ENCODE measurements around the gene FAM200A.

The FAM200A gene

GRCh38 chr7:99514050-99514449, 37.9 kb downstream of the FAM200A start:
- H4K20me1 ChIP-seq (ENCODE audit: insufficient read depth, low read length, poor library complexity, severe bottlenecking) = no peaks in the 10 kb centered on the region
- peaks cover 40% of the 10 kb centered on the region; the same call in 1 of the 2 replicates for H3K36me3 ChIP-seq (ENCODE audit: insufficient read depth, low read length)
- H3K9ac ChIP-seq (ENCODE audit: low read depth, low read length, poor library complexity, severe bottlenecking) = no peak overlapping the region
- no peaks in the 10 kb centered on the region for H3F3A ChIP-seq (ENCODE audit: low read depth)
- H3K4me1 ChIP-seq (ENCODE audit: insufficient read depth, low read length, poor library complexity, severe bottlenecking) = peaks cover 8% of the 10 kb centered on the region
- no peaks in the 10 kb centered on the region for H3K9me2 ChIP-seq (replicated peaks; ENCODE audit: low read depth, low read length)
- H2AFZ ChIP-seq (ENCODE audit: low read length) = no peak overlapping the region
- H3K79me2 ChIP-seq (ENCODE audit: insufficient read depth, low read length) = peaks cover 36% of the 10 kb centered on the region; the same call in 1 of the 2 replicates
- no peak overlapping the region for H3K4me2 ChIP-seq (ENCODE audit: low read depth, low read length, poor library complexity, severe bottlenecking)
- no peak for TF ChIP-seq CTCF (conservative IDR thresholded peaks at IDR 0.05; ENCODE audit: low read length)
- TF ChIP-seq EZH2phosphoT487 (IDR thresholded peaks at IDR 0.05; ENCODE audit: borderline replicate concordance) = no peak
- no peaks in the 10 kb centered on the region for H3K27me3 ChIP-seq (ENCODE audit: insufficient read depth, low read length, poor library complexity, severe bottlenecking)
- no peaks in the 10 kb centered on the region for H3K9me3 ChIP-seq (ENCODE audit: insufficient read depth, low read depth, low read length)
- no peak overlapping the region for H3K4me3 ChIP-seq (ENCODE audit: low read length, poor library complexity, severe bottlenecking)

DNA sequence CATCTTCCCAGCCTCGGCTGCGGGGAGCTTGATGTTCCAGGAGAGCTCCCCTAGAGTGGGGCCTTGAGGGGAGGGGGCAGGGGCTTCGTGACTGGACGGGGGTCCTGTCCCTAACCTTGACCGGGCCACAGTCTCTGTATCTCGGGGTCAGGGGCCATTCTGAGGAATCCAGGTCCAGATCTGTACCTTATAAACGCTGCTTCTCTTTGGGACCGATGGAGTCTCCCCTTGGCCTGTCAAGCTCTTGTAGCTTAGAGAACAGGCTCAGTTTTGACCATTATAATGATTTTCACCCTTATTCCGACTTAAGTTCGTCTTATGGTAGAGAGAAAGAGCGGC, 46.6 kb downstream of the FAM200A start:
- Histone ChIP-seq H3K4me2 (ENCODE audit: low read depth, low read length, poor library complexity, severe bottlenecking) (peak overlapping the region; percentile 94), H3K27me3 (ENCODE audit: insufficient read depth, low read length, poor library complexity, severe bottlenecking) (no peaks in the 10 kb centered on the region), H3F3A (ENCODE audit: low read depth) (no peaks in the 10 kb centered on the region), H3K4me3 (ENCODE audit: low read length, poor library complexity, severe bottlenecking) (peak overlapping the region; percentile 84), H4K20me1 (ENCODE audit: insufficient read depth, low read length, poor library complexity, severe bottlenecking) (peaks cover 13% of the 10 kb centered on the region), H3K79me2 (ENCODE audit: insufficient read depth, low read length) (peaks cover 51% of the 10 kb centered on the region), H3K9me3 (ENCODE audit: insufficient read depth, low read depth, low read length) (no peaks in the 10 kb centered on the region), H2AFZ (ENCODE audit: low read length) (peak overlapping the region; percentile 85; the same call in 1 of the 2 replicates), H3K36me3 (ENCODE audit: insufficient read depth, low read length) (no peaks in the 10 kb centered on the region), H3K4me1 (ENCODE audit: insufficient read depth, low read length, poor library complexity, severe bottlenecking) (peaks cover 18% of the 10 kb centered on the region), H3K9me2 (replicated peaks; ENCODE audit: low read depth, low read length) (no peaks in the 10 kb centered on the region), H3K9ac (ENCODE audit: low read depth, low read length, poor library complexity, severe bottlenecking) (peak overlapping the region; percentile 87)
- no peak for TF ChIP-seq CTCF (conservative IDR thresholded peaks at IDR 0.05; ENCODE audit: low read length)
- no peak for TF ChIP-seq EZH2phosphoT487 (IDR thresholded peaks at IDR 0.05; ENCODE audit: borderline replicate concordance)

DNA sequence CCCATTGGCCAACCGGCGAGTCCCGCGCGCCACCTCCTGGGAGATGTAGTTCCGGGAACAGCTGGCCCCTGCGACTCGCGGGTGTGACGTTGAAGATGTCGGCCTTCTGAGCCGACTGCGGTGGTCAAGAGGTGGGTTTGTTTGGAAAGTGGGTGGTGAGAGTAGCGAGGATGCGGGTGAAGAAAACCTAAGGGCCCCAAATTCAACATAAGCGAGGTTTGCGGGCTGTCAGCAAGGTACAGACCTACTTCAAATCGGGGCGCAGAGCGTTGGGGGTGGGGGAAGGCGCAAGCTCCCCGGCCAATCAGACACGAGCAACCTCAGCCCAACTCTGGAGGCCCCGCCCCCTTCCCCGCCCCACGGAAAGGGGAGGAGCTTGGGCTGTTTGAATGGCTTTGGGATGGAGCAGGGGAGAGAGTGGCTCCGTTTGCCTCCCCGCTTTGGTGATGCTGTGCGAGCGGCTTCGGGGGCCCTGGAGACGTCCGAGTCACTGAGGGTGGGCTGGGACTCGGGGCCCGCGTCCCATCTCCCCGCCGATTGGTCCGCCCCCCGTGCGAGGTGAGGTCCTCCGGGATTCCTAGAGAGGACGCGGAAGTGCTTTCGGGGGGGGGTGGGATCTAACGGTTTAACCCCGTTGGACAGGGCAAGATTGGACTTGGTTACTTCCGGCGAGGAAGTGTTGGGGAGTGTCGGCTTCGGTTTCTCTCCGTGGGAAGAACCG, 47.2 kb downstream of the FAM200A start, which contains the start of gene ZKSCAN5:
ZKSCAN5 (plus strand) TSS at position 60 of the 721 bp plus-strand sequence. CDS start 1,383 bp downstream, outside the sequence.
- peaks cover 13% of the 10 kb centered on the region for H4K20me1 ChIP-seq (ENCODE audit: insufficient read depth, low read length, poor library complexity, severe bottlenecking)

More for the DNA sequence above, 47.2 kb downstream of the FAM200A start, which contains the start of gene ZKSCAN5:
- Histone ChIP-seq H3F3A (ENCODE audit: low read depth) (no peaks in the 10 kb centered on the region), H3K9me3 (ENCODE audit: insufficient read depth, low read depth, low read length) (no peaks in the 10 kb centered on the region), H3K9me2 (replicated peaks; ENCODE audit: low read depth, low read length) (no peaks in the 10 kb centered on the region), H3K36me3 (ENCODE audit: insufficient read depth, low read length) (no peaks in the 10 kb centered on the region), H3K9ac (ENCODE audit: low read depth, low read length, poor library complexity, severe bottlenecking) (peak within 1 kb of the TSS; percentile 87), H3K4me3 (ENCODE audit: low read length, poor library complexity, severe bottlenecking) (peak within 1 kb of the TSS; percentile 84), H3K79me2 (ENCODE audit: insufficient read depth, low read length) (peaks cover 52% of the 10 kb centered on the region), H3K27me3 (ENCODE audit: insufficient read depth, low read length, poor library complexity, severe bottlenecking) (no peaks in the 10 kb centered on the region), H2AFZ (ENCODE audit: low read length) (peak within 1 kb of the TSS; percentile 85), H3K4me2 (ENCODE audit: low read depth, low read length, poor library complexity, severe bottlenecking) (peak within 1 kb of the TSS; percentile 94), H3K4me1 (ENCODE audit: insufficient read depth, low read length, poor library complexity, severe bottlenecking) (peaks cover 17% of the 10 kb centered on the region)
- TF ChIP-seq EZH2phosphoT487 (IDR thresholded peaks at IDR 0.05; ENCODE audit: borderline replicate concordance) = no peak
- TF ChIP-seq CTCF (conservative IDR thresholded peaks at IDR 0.05; ENCODE audit: low read length) = no peak
